AML-193 (cell line): ENCODE data around the gene GPC5.
"Not testable (repeated sequence)": the region's sequence is repeated elsewhere in the genome, so short reads cannot be mapped to it uniquely, and the experiment has no call there.

Source experiments
- DNase-seq, 2 experiments: peaks; one replicate each; lab custom pipeline; 2025; lab: John Stamatoyannopoulos, UW

GPC5 gene

GRCh38 chr13:92262100-92262788, 863.8 kb downstream of the GPC5 start:
- DNase-seq, result no peak

GRCh38 chr13:92265408-92265807, 867.0 kb downstream of the GPC5 start:
- DNase-seq, result no peak

GRCh38 chr13:92270990-92271389, 872.6 kb downstream of the GPC5 start:
- no peak for DNase-seq

GRCh38 chr13:92272177-92272576, 873.8 kb downstream of the GPC5 start:
- DNase-seq, result no peak

GRCh38 chr13:92280986-92281385, 882.6 kb downstream of the GPC5 start:
- not testable (repeated sequence) for DNase-seq

- DNase-seq, result not testable (repeated sequence)
These were observed 892.4 kb downstream of the GPC5 start for GRCh38 chr13:92290718-92291307.

- not testable (repeated sequence) for DNase-seq
These were observed 896.1 kb downstream of the GPC5 start for GRCh38 chr13:92294533-92294932.

- not testable (repeated sequence) for DNase-seq
These were observed 897.8 kb downstream of the GPC5 start for GRCh38 chr13:92296154-92296671.

GRCh38 chr13:92297971-92298942, 899.8 kb downstream of the GPC5 start:
- DNase-seq, result no peak

GRCh38 chr13:92300651-92301050, 902.2 kb downstream of the GPC5 start:
- DNase-seq, result no peak

GRCh38 chr13:92303428-92303827, 905.0 kb downstream of the GPC5 start:
- no peak for DNase-seq

GRCh38 chr13:92307752-92308151, 909.3 kb downstream of the GPC5 start:
- DNase-seq, result no peak

- no peak for DNase-seq
These were observed 914.4 kb downstream of the GPC5 start for GRCh38 chr13:92312823-92313222.

- DNase-seq, result no peak
These were observed 915.0 kb downstream of the GPC5 start for GRCh38 chr13:92313382-92313781.

GRCh38 chr13:92315265-92315664, 916.8 kb downstream of the GPC5 start:
- DNase-seq, result no peak

- no peak for DNase-seq
These were observed 917.6 kb downstream of the GPC5 start for GRCh38 chr13:92316030-92316429.

- no peak for DNase-seq
These were observed 918.6 kb downstream of the GPC5 start for GRCh38 chr13:92317066-92317465.

- DNase-seq, result no peak
These were observed 921.9 kb downstream of the GPC5 start for GRCh38 chr13:92320323-92320722.

- no peak for DNase-seq
These were observed 922.8 kb downstream of the GPC5 start for GRCh38 chr13:92321174-92321573.

- DNase-seq, result no peak
These were observed 947.2 kb downstream of the GPC5 start for GRCh38 chr13:92345627-92346026.

- DNase-seq, result no peak
These were observed 947.6 kb downstream of the GPC5 start for GRCh38 chr13:92346046-92346445.

- DNase-seq, result no peak
These were observed 956.2 kb downstream of the GPC5 start for GRCh38 chr13:92354583-92354982.
